HUES64 (cell line): ENCODE results near the gene HS3ST3B1.
A peak's percentile ranks its signal among the peaks of the same experiment; 100 is the strongest.

ENCODE experiments used
- H3K27ac ChIP-seq: 2 replicates; pipeline ENCODE4 v1.7.0; 2013; ENCODE audit warnings: low read depth, low read length, inconsistent platforms
- H3K27me3 ChIP-seq: 2 replicates; pipeline ENCODE4 v1.6.1; 2013; ENCODE audit warnings: mild to moderate bottlenecking, low read length; ENCODE audit not compliant: insufficient read depth
- H3K36me3 ChIP-seq: 2 replicates; pipeline ENCODE4 v1.6.1; 2013; ENCODE audit warnings: mild to moderate bottlenecking, low read length; ENCODE audit not compliant: insufficient read depth
- H3K4me1 ChIP-seq: 2 replicates; pipeline ENCODE4 v1.6.1; 2013; ENCODE audit warnings: mild to moderate bottlenecking, low read length, moderate library complexity; ENCODE audit not compliant: insufficient read depth
- H3K4me3 ChIP-seq: 2 replicates; pipeline ENCODE4 v1.5.1; 2013; ENCODE audit warnings: mild to moderate bottlenecking, low read length, moderate library complexity
- H3K9ac ChIP-seq: 2 replicates; pipeline ENCODE4 v1.6.1; 2013; ENCODE audit warnings: mild to moderate bottlenecking, low read depth, low read length
- H3K9me3 ChIP-seq: 2 replicates; pipeline ENCODE4 v1.6.1; 2013; ENCODE audit warnings: low read depth, low read length; ENCODE audit not compliant: insufficient read depth
- WGBS: fragments of 150-250, 120-280 bp; methylation state at CpG from one replicate; pipeline ENCODE4 v1.1.7; 2013; ENCODE audit warnings: missing lambda C conversion rate; 5-methylcytosine and 5-hydroxymethylcytosine counted together

Gene HS3ST3B1

GRCh38 chr17:14361470-14361869, 60.6 kb downstream of the HS3ST3B1 start:
- Histone ChIP-seq H3K36me3 (no peaks in the 10 kb centered on the region), H3K9me3 (no peaks in the 10 kb centered on the region), H3K27me3 (no peaks in the 10 kb centered on the region), H3K27ac (no peak overlapping the region), H3K4me1 (peaks cover under 1% of the 10 kb centered on the region; the same call in 1 of the 2 replicates), H3K4me3 (no peak overlapping the region), H3K9ac (no peak overlapping the region)
- 94% methylated on average over 2 of the region's 2 CpGs for WGBS

GRCh38 chr17:14361945-14362508, 61.1 kb downstream of the HS3ST3B1 start:
- no peaks in the 10 kb centered on the region for H3K9me3 ChIP-seq
- H3K4me3 ChIP-seq, result no peak overlapping the region
- 96% methylated on average over 2 of the region's 2 CpGs for WGBS
- no peaks in the 10 kb centered on the region for H3K27me3 ChIP-seq
- H3K27ac ChIP-seq, result no peak overlapping the region
- no peaks in the 10 kb centered on the region for H3K36me3 ChIP-seq
- H3K4me1 ChIP-seq, result no peaks in the 10 kb centered on the region
- H3K9ac ChIP-seq, result no peak overlapping the region

GRCh38 chr17:14366199-14366598, 65.3 kb downstream of the HS3ST3B1 start:
- no peaks in the 10 kb centered on the region for H3K9me3 ChIP-seq
- no peaks in the 10 kb centered on the region for H3K27me3 ChIP-seq
- WGBS, result 80% methylated on average over 2 of the region's 3 CpGs
- no peaks in the 10 kb centered on the region for H3K36me3 ChIP-seq
- H3K4me3 ChIP-seq, result no peak overlapping the region
- no peak overlapping the region for H3K9ac ChIP-seq
- no peaks in the 10 kb centered on the region for H3K4me1 ChIP-seq
- H3K27ac ChIP-seq, result no peak overlapping the region

GRCh38 chr17:14372461-14372860, 71.6 kb downstream of the HS3ST3B1 start:
- 91% methylated on average over 6 of the region's 6 CpGs for WGBS
- H3K9me3 ChIP-seq, result no peaks in the 10 kb centered on the region
- H3K4me1 ChIP-seq, result peaks cover 19% of the 10 kb centered on the region
- no peaks in the 10 kb centered on the region for H3K27me3 ChIP-seq
- peak overlapping the region; percentile 25; the same call in 1 of the 2 replicates for H3K27ac ChIP-seq
- H3K4me3 ChIP-seq, result no peak overlapping the region
- no peaks in the 10 kb centered on the region for H3K36me3 ChIP-seq
- no peak overlapping the region for H3K9ac ChIP-seq

GRCh38 chr17:14372905-14373613, 72.2 kb downstream of the HS3ST3B1 start:
- no peaks in the 10 kb centered on the region for H3K9me3 ChIP-seq
- 56% methylated on average over 9 of the region's 10 CpGs for WGBS
- H3K27ac ChIP-seq, result peak overlapping the region; percentile 25; the same call in 1 of the 2 replicates
- H3K9ac ChIP-seq, result no peak overlapping the region; the same call in 1 of the 2 replicates
- H3K27me3 ChIP-seq, result no peaks in the 10 kb centered on the region
- H3K36me3 ChIP-seq, result no peaks in the 10 kb centered on the region
- peaks cover 19% of the 10 kb centered on the region for H3K4me1 ChIP-seq
- H3K4me3 ChIP-seq, result no peak overlapping the region

GRCh38 chr17:14373614-14374259, 72.9 kb downstream of the HS3ST3B1 start:
- WGBS, result 95% methylated on average over 8 of the region's 8 CpGs
- no peaks in the 10 kb centered on the region for H3K27me3 ChIP-seq
- H3K9me3 ChIP-seq, result no peaks in the 10 kb centered on the region
- no peaks in the 10 kb centered on the region for H3K36me3 ChIP-seq
- no peak overlapping the region for H3K4me3 ChIP-seq
- no peak overlapping the region for H3K9ac ChIP-seq
- peaks cover 19% of the 10 kb centered on the region for H3K4me1 ChIP-seq
- no peak overlapping the region for H3K27ac ChIP-seq

- no peak overlapping the region for H3K27ac ChIP-seq
- 94% methylated on average over 1 of the region's 1 CpG for WGBS
- H3K4me3 ChIP-seq, result no peak overlapping the region
- no peaks in the 10 kb centered on the region for H3K9me3 ChIP-seq
- H3K4me1 ChIP-seq, result peaks cover 19% of the 10 kb centered on the region
- no peaks in the 10 kb centered on the region for H3K27me3 ChIP-seq
- H3K36me3 ChIP-seq, result no peaks in the 10 kb centered on the region
- no peak overlapping the region for H3K9ac ChIP-seq
These were observed 73.4 kb downstream of the HS3ST3B1 start for GRCh38 chr17:14374268-14374667.

GRCh38 chr17:14376666-14377065, 75.8 kb downstream of the HS3ST3B1 start:
- H3K27me3 ChIP-seq, result no peaks in the 10 kb centered on the region
- H3K27ac ChIP-seq, result no peak overlapping the region
- H3K36me3 ChIP-seq, result no peaks in the 10 kb centered on the region
- 92% methylated on average over 3 of the region's 3 CpGs for WGBS
- H3K9ac ChIP-seq, result no peak overlapping the region
- no peak overlapping the region for H3K4me3 ChIP-seq
- H3K4me1 ChIP-seq, result peaks cover 19% of the 10 kb centered on the region
- no peaks in the 10 kb centered on the region for H3K9me3 ChIP-seq

GRCh38 chr17:14381606-14382005, 80.7 kb downstream of the HS3ST3B1 start:
- WGBS, result 94% methylated on average over 6 of the region's 6 CpGs
- no peak overlapping the region for H3K9ac ChIP-seq
- no peak overlapping the region for H3K4me3 ChIP-seq
- no peaks in the 10 kb centered on the region for H3K9me3 ChIP-seq
- H3K27me3 ChIP-seq, result no peaks in the 10 kb centered on the region
- no peak overlapping the region for H3K27ac ChIP-seq
- H3K4me1 ChIP-seq, result no peaks in the 10 kb centered on the region
- H3K36me3 ChIP-seq, result no peaks in the 10 kb centered on the region

GRCh38 chr17:14387036-14387435, 86.2 kb downstream of the HS3ST3B1 start:
- Histone ChIP-seq H3K9me3 (no peaks in the 10 kb centered on the region), H3K9ac (no peak overlapping the region), H3K36me3 (no peaks in the 10 kb centered on the region), H3K4me1 (peaks cover 9% of the 10 kb centered on the region; the same call in 1 of the 2 replicates), H3K4me3 (no peak overlapping the region), H3K27ac (no peak overlapping the region), H3K27me3 (no peaks in the 10 kb centered on the region)
- 92% methylated on average over 7 of the region's 7 CpGs for WGBS

GRCh38 chr17:14389681-14390080, 88.8 kb downstream of the HS3ST3B1 start:
- Histone ChIP-seq H3K4me1 (peaks cover 9% of the 10 kb centered on the region; the same call in 1 of the 2 replicates), H3K36me3 (no peaks in the 10 kb centered on the region), H3K4me3 (no peak overlapping the region), H3K9ac (no peak overlapping the region), H3K27ac (no peak overlapping the region), H3K9me3 (no peaks in the 10 kb centered on the region), H3K27me3 (no peaks in the 10 kb centered on the region)
- 59% methylated on average over 6 of the region's 6 CpGs for WGBS
